HG03095 (cell line): ENCODE data around the gene SPDYE3.
"Not testable (repeated sequence)": the region's sequence is repeated elsewhere in the genome, so short reads cannot be mapped to it uniquely, and the experiment has no call there.

Experiments used
- ATAC-seq: cut with Tn5 transposase; IDR thresholded peaks from one replicate; pipeline ENCODE4 v1.9.1; 2021; ENCODE audit warnings: moderate library complexity; ENCODE audit not compliant: unreplicated experiment

SPDYE3 gene

DNA sequence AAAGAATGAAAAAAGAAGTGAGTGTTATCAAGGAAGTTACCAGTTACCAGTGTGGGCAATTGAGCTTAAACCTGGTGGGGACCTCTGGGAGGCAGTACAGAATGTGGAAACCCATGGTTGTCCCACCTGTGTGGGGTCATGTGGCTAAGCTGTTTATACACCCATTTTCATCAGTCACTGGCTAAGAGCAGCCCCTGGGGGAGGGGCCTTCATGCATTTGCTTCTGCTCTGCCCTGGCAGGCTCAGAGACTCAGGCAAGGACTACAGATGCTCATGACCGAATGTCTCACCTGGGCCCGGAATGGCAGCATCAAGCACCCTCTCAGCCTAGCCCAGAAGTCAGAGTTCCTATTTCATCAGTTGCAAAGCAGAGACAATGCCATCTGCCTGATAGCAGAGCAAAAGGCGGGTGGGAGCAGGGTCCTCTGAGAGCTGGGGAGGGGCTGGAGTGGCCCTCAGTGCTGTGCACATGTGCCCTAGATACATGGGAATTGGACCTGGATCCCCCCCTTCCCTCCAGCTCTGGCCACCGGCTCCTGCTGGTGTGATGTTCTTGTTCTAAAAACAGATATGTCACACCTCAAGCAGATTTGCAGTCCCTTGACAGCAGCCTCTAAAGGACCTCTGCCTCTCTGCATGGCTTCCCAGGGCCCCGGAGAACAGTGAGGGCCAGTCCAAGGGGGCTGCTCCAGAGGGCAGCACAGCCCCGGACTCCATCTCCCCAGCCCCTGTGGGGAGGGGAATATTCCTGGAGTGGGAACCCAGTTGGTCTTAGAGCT is 20.1 kb upstream of the SPDYE3 start:
- ATAC-seq: not testable (repeated sequence)

DNA sequence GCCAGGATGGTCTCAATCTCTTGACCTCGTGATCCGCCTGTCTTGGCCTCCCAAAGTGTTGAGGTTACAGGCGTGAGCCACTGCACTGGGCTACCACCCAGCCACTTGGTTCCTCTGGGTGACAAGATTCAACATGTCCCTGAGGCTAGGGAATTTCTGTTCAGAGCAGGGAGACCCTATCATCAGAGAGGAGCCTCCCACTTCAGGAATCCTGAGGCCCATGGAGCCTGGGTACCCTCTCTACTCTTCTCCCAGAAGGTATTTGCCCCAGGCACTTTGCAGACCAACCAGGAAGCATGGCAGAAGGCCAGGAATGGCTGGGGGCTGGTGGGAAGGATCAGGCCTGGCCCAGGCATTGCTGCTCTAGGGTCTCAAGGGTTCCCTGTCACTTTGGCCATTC is 19.2 kb upstream of the SPDYE3 start:
- not testable (repeated sequence) for ATAC-seq

DNA sequence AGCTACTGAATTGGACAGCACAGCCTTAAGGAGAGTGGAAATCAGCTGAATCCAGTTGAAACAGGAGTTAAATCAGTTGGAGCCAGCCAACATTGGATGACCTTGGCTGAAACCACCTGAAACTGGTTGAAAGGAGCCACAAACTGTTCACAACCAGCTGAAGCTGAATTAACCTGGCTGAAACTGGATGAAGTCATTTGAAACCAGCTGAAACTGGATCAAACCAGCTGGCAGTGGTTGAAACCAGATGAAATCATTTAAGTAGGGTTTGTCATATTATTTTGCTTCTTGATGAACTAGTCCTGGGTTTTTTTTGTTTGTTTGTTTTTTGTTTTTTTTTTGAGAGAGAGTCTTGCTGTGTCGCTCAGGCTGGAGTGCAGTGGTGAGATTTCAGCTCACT is 15.3 kb upstream of the SPDYE3 start:
- ATAC-seq: not testable (repeated sequence)

DNA sequence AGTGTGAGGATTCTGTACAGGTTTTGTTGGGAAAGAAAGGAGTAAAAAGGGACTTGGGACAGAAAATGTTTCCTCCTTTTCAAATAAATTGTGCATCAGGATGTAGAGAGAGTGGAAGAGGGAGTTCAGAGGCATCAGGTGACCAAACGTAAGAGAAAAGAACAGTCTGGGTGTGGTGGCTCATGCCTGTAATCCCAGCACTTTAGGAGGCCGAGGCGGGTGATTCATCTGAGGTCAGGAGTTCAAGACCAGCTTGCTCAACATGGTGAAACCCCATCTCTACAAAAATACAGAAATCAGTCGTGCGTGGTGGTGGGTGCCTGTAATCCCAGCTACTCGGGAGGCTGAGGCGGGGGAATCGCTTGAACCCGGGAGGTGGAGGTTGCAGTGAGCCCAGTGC is 12.2 kb upstream of the SPDYE3 start:
- not testable (repeated sequence) for ATAC-seq

DNA sequence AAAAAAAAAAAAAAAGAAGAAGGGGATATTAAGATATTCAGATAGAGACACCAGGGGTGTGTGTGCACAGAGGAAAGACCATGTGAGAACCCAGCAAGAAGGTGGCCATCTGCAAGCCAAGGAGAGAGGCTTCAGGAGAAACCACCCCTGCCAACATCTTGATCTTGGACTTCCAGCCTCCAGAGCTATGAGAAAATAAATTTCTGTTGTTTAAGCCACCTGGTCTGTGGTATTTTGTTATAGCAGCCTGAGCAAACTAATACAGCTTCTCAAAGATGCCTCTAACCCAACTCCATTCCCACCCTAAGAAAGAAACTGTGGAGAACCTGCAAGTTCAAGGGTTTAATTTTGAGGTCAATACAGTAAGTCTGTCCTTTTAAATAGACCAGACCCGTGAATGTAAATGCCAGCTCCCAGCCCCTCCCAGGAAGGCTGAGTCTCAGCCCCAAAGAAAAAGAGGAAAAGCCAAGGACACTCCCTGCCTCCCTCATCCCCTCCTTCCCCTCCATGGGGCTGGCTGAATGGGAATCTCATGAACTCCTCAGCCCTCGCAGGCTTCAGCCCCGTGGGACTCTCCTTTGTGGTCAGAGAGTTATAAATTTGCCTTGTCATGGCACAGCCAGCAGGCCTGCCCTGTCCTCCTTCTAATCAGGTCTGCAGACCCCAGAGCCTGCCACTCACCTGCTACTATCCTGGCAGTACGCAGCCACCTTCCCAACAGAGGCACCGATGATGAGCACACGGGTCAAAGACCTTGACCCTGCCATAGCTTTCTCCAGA is 9.5 kb upstream of the SPDYE3 start:
- ATAC-seq: not testable (repeated sequence)

DNA sequence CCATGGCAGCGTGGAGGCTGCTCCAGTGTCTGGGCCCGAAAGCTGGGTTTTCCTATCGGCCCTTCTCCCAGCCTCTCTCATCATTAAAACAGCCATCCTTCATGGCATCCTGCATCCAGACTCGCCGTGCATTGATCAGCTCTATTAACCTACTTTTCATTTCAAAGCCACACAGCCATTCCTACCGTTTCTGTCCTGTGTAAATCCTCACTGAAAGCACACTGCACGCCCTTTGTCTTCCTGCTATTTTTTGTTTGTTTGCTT is 8.9 kb upstream of the SPDYE3 start:
- ATAC-seq: not testable (repeated sequence)

DNA sequence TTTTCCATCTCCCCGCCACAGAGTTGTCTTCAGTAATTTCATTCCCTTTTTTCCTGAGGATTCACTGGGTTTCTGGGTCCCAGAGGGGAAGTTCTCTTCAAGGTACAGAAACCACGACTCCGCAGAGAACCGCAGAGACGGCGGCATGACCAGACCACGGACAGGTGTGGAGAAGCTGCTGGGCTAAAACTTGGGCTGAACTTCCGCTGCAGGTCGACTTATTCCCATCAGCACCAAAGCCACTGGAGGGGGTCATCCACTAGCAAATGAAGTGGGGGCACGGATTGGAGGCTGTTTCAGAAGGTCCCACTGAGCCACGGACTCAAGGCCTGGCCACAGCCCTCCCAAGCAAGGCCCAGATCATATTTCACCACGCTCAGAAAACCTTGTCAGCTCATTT is 3.0 kb upstream of the SPDYE3 start:
- not testable (repeated sequence) for ATAC-seq

DNA sequence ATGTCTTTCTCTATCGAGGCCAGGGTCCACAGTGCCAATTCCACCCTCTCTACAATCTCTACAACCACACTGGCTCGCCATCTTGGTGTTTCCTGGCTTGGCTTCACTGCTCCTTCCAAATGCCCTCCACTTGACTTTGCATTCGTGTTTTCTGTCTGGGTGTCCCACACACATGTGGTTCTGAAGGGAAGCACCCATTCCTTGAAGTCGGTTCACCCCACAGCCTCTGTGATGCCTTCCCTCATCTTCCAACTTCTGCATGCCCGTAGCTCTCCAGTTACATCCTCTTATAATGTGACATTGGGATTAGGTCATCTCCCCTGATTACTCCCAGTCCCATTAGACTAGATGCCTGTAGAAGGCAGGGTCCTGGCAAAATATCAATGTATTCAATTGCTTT is 10.8 kb downstream of the SPDYE3 start:
- not testable (repeated sequence) for ATAC-seq

DNA sequence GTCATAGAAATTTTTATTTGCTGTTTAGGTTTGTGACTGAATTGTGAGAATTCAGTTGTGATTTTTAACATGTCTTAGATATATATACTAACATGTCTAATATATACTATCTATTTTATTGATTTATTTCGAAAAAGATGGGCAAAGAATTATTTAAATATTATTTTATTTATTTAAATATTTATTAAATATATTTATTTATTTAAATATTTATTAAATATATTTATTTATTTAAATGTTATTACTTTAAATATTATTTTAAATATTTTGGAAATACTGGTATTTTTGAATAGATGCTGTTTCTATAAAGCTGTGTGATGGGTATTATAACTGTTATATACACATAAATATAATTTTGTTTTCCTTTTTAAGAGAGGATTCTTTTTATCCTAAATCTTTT is 14.1 kb downstream of the SPDYE3 start:
- not testable (repeated sequence) for ATAC-seq

DNA sequence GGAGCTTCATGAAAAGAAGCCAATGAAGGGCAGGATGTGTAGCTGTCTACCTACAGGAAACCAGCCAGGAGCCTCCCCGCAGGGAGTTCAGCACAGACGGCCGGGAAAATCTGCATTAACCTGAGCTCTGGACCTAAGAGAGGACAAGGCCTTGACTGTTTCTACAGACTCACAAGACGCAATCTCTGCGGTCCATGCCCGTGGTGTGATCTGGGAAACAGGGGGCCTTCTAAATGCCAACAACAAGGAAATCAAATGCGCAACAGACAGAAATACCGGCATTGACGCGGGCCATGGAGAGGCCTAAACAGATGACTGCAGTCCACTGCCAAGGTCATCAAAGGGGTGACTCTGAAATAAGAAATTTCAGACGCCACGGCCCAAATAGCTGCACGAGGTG is 16.7 kb downstream of the SPDYE3 start:
- ATAC-seq: not testable (repeated sequence)

DNA sequence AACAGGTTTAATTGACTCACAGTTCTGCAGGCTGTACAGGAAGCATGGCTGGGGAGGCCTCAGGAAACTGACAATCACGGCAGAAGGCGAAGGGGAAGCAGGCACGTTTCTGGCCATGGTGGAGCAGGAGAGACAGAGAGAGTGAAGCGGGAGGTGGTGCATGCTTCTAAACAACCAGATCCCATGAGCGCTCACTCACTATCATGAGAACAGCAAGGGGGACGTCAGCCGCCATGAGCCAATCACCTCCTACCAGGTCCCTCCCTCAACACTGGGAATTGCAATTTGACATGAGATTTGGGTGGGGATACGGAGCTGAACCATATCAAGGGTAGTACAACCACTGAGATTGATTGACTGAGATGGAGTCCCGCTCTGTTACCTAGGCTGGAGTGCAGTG is 18.2 kb downstream of the SPDYE3 start:
- not testable (repeated sequence) for ATAC-seq

DNA sequence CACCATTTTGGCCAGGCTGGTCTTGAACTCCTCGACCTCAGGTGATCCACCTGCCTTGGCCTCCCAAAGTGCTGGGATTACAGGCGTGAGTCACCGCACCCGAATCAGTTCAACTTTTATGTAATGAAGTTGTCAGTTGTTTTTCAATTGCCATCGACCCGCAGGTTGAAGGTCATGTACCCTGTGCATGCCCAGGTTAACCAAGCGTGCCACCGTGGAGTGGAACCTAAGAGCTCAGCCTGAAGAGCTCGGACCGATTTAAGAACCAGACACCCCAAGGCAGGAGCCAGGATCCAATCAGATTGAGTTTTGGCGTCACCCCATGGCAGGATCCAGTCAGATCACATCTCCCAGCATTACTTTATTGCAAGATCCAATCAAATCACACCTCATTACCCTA is 19.4 kb downstream of the SPDYE3 start:
- not testable (repeated sequence) for ATAC-seq

DNA sequence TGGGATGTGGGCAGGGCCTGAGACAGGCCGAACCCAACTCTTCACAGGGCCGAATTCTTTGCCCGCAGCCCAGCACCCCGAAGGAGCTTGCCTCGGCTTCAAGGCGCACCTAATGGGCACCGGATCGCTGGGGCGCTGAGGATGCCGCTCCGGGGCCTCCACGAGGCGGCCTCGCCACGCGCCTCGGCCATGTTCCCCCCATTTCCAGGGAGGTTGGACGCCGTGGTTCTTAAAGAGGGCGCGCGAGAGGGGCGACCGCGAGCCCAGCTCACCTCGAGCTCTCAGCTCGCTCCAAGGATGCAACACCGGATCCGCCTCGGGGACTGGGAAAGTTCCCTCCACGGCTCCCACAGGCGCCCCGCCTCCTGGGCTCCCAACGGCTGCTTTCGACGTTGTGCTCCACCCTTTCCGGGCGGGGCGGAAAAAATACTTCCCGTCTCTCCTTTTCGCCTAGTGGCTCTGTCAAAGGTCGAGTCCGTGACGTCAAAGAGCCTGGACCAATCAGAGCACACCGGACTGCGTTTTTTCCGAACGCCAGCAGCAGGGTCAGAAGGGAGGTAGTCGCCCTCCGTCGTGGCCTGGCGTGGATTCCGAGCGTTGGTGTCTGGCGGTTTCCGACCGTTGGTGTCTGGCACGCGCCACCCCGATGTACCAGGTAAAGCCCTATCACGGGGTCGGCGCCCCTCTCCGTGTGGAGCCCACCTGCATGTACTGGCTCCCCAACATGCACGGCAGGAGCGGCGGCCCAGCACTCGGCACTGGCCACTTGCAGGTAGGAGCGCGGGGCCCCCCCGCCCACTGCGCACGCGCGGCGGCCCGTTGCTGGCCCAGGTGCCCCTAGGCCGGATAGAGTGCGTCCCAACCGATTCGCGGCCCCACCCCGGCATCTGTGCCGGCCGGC is 28.3 kb downstream of the SPDYE3 start:
- ATAC-seq: peak; percentile 91

DNA sequence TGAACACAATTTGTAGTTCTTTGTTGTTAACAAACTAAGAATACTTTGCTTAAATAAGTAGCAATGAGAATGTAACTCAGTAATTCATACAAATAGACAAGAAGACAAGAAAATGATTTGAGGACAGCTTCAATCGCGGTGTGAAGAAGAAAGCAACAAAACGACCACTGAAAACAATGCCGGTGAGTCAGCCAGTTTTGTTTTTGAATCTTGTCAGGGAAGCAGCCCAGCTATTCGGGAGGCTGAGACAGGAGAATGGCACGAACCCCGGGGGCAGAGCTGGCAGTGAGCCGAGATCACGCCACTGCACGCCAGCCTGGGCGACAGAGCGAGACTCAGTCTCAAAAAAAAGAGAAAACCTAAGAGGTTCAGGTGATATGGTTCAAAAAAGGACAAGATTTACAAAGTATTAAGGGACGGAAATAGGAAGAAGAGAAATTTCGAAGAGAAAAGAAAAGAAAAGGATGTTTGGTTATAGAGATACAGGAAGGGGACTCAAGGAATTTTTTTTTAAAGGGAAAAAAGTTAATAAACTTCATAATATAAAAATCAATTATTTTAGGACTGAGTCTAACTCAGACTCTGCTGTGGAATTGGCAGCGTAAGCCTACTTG is 30.7 kb downstream of the SPDYE3 start:
- ATAC-seq: not testable (repeated sequence)

DNA sequence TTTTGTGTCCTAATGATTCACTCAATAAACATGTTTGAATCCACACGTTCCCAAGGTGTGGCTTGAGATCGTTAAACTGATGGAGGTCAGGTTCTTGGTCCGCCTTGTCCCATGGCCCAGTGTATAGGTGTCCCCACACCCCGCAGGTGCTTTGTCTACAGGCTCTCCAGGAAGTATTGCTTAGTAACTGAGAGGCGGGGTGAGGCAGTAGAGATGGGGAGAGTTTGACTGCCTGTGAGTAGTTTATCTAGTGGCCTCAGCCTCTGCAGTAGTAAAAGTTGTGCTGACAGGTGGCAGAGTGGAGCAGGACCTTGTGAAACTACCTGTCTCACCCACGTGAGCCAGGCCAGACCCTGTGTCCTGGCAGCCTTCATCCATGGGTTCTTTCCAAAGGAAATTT is 33.8 kb downstream of the SPDYE3 start:
- not testable (repeated sequence) for ATAC-seq

DNA sequence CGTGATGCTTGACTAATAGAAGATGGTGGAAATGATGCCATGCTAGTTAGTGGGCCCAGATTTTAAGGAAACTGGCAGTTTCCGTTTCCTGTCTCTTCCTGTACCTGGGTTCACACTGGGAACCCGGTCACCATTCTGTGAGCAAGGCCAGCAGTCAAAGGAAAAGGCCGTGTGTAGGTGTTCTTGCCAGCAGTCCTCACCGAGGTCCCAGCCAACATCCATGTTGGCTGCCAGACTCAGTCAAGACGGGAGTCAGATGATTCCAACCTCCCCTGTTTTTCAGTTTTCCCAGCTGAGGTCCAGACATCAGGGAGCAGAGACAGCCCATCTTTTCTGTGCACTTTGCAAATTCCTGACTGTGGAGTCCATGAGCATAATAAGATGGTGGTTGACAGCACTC is 35.3 kb downstream of the SPDYE3 start:
- ATAC-seq: no peak

DNA sequence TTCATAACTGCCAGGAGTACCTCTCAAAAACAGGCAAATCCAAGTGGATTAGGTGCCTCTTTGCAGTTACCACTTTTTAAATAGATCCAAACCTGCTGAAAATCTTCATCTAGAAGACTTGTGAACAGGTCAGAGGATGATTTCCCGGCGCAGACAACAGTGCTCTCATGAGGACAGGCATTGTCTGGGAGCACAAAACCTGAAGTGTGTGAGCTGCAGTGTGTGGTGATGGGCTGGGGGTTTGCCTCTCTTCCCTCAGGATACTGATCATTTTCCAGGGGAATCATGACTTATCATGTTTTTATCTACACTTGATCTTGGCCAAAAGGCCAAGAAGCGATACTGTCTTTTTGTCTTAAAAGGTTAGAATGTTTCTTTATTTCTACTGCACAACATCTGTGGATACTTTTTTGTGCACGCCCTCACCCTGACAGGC is 36.6 kb downstream of the SPDYE3 start:
- ATAC-seq: not testable (repeated sequence)

DNA sequence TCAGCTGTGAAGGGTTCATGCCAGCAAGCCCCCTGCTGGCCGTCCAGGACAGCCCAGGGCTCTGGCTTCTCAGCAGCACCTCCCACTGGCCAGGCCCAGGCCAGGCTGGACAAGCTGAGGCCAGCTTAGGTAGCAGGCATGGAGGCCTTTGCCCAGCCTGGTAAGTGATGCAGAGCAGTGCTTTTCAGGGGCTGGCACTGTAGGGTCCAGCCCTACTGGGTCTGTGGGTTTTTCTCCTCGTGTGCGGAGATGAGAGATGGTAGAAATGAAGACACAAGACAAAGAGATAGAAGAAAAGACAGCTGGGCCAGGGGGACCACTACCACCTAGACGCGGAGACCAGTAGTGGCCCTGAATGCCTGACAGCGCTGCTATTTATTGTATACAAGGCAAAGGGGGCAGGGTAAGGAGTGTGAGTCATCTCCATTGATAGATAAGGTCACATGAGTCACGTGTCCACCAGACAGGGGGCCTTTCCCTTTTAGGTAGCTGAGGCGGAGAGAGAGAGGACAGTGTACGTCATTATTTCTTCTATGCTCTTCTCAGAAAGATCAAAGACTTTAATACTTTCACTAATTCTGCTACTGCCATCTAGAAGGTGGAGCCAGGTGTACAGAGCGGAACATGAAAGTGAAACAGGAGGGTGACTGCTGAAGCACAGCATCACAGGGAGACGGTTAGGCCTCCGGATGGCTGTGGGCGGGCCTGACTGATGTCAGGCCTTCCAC is 37.2 kb downstream of the SPDYE3 start:
- peak; percentile 72 for ATAC-seq

DNA sequence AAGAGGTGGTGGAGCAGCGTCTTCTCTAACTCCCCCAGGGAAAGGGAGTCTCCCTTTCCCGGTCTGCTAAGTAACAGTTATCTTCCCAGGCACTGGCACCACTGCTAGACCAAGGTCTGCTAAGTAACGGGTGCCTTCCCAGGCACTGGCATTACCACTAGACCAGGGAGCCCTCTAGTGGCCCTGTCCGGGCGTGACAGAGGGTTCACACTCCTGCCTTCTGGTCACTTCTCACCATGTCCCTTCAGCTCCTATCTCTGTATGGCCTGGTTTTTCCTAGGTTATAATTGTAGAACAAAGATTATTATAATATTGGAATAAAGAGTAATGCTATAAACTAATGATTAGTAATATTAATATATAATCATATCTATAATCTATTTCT is 37.8 kb downstream of the SPDYE3 start:
- peak; percentile 23 for ATAC-seq

DNA sequence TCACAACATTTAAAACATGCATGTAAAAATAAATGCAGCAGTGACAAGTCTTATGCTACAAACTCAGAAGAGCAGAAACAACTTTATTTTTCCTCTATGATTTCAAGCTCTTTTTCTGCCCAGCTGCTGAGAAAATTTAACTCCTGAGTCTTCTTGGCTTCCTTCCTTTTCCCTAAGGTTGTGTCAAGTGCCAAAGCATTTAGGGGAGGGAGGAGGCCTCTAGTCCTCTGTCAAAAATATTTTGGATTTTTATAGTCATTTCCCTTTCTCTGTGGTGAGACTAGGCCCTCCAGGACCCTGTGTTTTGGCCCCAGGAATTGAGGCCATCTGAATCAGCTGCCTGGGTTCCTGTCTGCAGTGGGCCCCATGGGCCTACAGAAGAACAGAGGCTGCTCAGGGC is 39.4 kb downstream of the SPDYE3 start:
- no peak for ATAC-seq
